GM19452 (cell line): ENCODE measurements around the gene CIAO1.
"Not testable (repeated sequence)": the region's sequence is repeated elsewhere in the genome, so short reads cannot be mapped to it uniquely, and the experiment has no call there.

Experiments used
- ATAC-seq: cut with Tn5 transposase; IDR thresholded peaks from one replicate; pipeline ENCODE4 v1.9.1; 2021; ENCODE audit not compliant: unreplicated experiment

The CIAO1 gene

DNA sequence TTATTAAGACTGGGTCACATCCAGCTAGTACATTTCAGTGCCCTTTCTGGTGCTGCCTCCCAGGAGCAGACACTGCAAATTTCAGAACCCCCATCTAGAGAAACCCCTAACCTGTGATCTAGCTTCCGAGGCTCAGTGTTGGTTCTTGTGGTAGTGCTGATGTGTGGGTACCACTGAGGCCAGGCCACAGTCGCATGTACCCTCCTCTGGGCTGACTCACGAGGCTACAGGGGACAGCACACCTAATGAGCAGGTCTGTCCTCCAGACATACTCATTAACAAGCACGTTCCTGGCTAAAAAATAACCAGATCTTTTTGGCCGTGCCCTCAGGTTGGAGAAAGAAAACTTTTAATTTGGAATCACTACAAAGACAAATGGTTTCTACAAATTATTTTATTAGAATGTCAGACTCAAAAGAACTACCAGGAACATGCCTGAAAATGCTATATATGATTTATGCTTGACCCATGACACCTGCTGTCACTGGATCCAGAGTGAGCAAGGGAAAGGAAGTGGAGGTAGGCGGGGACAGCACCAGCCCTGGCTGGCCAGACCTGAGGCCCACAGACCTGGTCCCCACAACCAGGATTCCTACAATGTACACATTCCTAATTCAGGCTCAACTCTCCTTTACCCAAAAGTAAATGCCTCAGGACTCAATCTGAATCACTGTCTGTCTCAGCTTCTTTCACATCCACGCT, 8.5 kb downstream of the CIAO1 start:
- no peak for ATAC-seq

DNA sequence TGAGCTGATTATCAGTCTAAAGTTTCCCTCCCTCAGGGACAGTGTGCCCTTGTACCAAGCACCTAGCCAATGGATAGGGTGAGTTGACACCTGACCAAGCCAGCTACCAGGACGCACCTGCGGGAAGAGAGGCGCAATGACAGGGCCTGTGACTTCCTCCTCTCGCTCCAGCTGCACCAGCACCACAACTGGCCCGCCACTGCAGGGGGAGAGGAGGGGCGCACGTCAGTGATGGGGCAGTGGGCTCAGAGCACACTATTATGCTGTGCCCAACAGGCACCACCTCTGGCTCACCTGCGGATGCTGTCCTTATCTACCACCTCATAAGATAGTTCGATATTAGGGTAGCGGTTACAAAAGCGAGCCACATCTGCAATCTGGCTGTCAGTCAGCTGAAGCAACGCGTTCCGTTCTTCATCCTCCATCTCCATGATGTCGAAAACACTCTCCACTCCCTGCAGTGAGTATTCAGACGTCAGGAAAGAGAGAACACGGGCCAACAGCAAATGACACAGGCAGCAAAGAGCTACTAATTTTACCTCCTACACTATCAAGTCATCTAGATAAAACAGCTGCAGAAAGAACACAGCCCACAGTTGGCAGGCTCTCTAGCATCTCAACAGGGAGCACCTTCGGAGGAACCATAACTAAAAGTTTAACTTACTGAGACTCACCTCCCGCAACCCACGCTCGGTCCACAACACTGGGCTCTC, 10.9 kb downstream of the CIAO1 start:
- no peak for ATAC-seq

DNA sequence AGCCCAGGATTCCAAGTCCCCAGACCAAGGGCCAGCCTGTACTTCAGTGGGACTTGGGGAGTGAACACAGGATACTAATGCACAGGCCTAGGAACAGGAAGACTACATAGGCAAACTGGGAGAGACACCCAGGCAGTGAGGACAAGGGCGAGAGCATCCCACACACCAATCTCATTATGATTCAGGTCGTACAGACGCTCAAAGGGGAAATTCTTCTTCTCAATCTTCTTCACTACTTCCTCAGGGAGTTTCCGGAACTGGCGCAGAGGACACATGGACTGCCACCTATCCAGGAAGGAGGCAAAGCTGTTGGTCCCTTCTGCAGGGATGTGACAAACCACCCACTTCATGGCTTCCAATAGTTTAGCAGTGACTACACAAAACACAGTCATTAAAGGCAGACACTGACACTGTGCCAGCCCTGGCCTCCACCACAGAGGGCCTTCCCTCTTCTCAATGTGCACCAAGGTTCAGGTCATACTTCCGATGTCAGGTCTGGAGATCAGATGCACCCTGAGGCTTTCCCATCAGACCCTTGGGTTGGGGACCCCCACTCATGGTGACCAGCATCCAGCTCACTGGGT, 21.3 kb downstream of the CIAO1 start:
- no peak for ATAC-seq

DNA sequence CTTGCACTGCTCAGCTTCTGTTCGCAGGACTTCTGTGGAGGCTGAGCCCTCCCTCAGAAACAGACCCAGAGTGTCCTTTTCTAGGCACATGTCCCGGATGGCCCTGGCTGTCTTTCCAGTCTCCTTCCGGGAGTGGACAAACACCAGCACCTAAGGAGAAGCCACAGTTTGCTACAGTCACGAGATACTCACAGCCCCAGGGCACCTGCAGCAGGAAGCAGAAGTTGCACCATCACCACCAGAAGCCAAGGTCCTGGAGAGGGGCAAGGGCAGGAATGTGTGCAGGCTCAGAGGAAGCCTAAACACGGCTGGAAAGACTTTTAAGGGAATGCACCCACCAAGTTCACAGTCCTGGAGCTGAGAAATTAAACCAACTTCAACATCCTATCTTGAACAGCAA, 25.7 kb downstream of the CIAO1 start:
- no peak for ATAC-seq

DNA sequence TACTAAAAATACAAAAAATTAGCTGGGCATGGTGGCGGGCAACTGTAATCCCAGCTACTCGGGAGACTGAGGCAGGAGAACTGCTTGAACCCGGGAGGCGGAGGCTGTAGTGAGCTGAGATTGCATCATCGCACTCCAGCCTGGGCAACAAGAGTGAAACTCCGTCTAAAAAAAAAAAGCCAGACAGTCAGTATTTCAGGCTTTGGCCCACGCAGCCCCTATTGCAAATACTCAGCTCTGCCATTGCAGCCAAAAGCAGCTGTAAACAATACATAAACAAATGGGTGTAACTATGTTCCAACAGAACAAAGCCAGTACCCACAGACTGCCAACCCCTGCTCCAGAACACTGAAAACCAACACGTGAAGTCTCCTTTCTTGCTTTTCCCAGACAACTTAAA, 28.2 kb downstream of the CIAO1 start:
- not testable (repeated sequence) for ATAC-seq

DNA sequence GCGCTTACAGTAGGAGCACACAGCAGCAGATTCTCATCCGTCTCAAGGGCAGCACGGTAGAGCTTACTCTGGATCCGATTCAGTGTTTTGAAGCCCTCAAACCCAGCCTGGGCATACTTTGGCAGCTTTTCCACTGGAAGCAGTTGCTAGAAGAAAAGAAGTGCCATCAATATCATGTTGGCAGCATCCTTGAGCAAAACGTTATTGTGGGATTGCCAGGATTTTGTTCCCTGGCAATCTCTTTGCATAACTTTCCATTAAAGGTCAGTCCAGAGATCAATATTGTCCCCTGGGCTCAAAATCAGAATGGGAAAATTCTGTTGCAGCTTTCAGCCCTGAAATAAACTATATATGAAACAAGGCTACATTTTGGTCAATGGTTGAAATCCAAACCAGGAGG, 30.9 kb downstream of the CIAO1 start:
- ATAC-seq, result no peak

DNA sequence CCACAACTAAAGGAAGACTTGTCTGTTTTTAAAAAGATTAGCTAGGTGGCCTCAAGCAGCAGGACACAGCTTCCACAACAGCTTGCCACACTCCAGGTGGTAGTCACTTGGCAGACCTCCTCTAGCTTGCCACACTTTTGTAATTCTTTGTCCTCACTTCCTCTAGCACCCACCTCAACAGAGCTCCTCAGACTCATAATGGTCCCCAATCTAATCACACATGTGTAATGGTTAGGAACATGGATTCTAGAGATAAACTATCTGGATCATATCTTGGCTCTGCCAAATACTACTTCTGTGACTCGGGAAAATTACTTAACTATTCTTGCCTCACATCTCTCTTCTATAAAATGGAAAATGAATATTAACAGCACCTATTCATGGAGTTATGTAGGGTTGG, 35.8 kb downstream of the CIAO1 start:
- no peak for ATAC-seq

- ATAC-seq, result no peak
Observed at GRCh38 chr2:96304606-96305005, 38.6 kb downstream of the CIAO1 start.

GRCh38 chr2:96305091-96305978, 39.3 kb downstream of the CIAO1 start, which contains the start of gene SNRNP200:
TSS of gene SNRNP200 (minus strand) at chr2:96305546. CDS start at chr2:96305437, 109 bp downstream.
- peak; percentile 89 for ATAC-seq

- no peak for ATAC-seq
Observed at GRCh38 chr2:96305979-96306308, 39.9 kb downstream of the CIAO1 start.

DNA sequence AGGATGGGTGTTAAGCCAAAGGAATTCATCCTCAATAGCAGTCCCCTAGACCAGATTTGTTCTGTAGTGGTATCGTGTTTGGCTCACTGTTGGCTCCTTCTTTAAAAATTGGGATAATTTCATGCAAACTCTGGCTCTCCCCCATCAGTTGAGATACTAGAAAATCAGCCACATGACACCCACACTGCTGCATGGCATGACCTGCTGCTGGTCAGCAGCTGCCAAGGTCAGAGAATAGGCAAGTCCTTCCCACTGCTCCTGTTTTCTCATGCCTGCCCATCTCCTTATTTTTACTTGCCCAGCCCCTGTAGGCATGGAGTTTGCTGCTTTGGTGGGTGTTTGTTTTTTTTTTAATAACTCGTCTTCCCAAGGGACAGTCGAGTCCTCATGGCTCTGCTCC, 40.3 kb downstream of the CIAO1 start:
- ATAC-seq, result no peak

DNA sequence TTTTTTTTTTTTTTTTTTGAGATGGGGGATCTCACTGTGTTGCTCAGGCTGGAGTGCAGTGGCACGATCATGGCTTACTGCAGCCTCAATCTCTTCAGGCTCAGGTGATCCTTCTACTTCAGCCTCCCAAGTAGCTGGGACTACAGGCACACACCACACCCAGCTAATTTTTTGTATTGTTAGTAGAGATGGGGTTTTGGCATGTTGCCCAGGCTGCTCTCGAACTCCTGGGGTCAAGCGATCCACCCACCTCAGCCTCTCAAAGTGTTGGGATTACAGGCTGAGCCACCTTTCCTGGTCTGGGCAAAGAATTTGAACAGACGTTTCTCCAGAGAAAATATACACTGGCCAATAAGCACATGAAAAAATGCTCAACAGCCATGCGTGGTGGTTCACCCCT, 42.2 kb downstream of the CIAO1 start:
- ATAC-seq, result no peak

DNA sequence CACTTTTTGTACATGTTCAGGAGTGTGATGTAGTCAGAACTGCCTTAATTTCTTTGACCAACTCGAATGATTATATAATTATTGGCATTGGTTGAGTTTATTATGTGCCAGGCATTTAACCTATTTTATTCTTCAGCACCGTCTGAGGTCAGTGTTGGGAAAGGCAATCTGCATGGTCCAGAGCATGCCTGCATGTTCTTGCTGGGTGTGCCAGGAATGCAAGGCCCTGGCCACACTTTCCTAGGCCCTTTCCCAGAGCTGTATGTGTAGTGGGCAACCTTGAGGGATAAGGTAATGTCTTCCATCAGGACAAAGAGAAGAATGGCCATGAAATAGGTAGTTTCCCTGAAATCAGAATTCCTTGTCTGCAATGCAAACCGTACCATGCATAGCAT, 49.0 kb downstream of the CIAO1 start:
- no peak for ATAC-seq

GRCh38 chr2:96315400-96316071, 49.5 kb downstream of the CIAO1 start:
- ATAC-seq, result no peak

- ATAC-seq, result no peak
Observed at GRCh38 chr2:96316999-96317398, 51.0 kb downstream of the CIAO1 start.

- ATAC-seq, result no peak
Observed at GRCh38 chr2:96317584-96317997, 51.6 kb downstream of the CIAO1 start.

DNA sequence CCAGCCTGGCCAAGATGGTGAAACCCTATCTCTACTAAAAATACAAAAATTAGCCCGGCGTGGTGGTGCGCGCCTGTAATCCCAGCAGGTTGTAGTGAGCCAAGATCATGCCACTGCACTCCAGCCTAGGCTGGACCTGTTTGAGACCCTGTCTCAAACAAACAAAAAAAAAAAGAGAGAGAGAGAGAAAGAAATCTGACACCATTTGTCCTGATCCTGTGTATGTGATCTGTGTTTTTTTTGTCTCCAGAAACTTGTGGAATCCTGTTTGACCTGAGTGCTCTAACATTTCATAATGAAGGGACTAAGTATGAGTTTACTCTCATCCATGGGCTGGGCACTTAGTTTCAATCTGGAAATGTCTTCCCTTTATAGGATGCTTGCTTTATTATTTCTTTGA, 52.7 kb downstream of the CIAO1 start:
- no peak for ATAC-seq

GRCh38 chr2:96319396-96319795, 53.4 kb downstream of the CIAO1 start:
- ATAC-seq, result no peak

- no peak for ATAC-seq
Observed at GRCh38 chr2:96320326-96320725, 54.3 kb downstream of the CIAO1 start.

DNA sequence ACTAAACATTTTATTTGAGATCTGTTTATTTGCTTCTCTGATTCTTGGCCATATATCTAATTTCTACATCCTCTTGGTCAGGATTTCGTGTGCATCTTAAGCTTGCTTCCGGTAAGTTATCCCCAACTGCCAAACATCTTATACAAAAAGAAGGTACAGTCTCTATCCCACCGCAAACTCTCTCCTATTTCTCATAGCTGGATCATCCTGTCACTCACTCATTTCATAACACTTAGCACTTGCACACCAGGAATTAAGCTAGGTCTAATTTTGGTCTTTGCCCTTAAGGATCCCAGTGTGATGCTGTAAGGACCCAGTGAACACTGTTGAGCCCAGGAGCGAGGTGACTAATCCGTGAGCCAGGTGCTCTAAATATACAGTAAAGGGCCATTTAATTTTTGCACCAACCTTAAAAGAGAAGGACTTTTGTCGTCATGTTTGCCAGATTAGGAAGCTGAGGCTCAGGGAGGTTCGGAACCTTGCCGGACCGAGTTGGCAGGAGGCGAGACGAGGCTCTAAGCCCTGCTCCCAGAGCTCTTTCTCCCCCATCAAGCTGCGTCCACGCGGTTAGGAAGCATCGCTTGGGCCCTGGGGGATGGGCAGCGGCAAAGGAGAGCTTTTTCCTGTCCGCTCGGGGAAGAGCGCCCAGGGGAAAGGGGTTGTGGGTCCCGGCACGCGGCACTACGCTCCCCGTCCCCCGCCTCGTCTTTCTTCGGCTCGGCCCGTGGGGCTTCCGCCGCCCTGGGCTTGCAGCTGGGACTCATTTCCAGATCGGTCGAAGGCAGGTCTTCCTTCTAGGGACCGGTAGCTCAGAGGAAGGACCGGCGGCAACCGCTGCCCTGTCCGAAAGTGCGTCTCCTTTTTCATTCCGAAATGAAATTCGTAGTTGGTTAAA, 55.0 kb downstream of the CIAO1 start:
- ATAC-seq, result peak; percentile 36
